Activated CD4-positive, alpha-beta memory T cell treated with anti-CD3 and anti-CD28 coated beads for 36 hours (primary cell): ENCODE measurements around the gene PKP4. TPM values are rescaled to one million over a fixed set of nuclear protein-coding genes. Genes with fewer than 3 reads are reported as not detected.

Experiments used
- CTCF ChIA-PET: fragments of 350-600 bp; sonication (Branson Sonifier 250); formaldehyde crosslinking; loops from one replicate; lab custom pipeline; 2021; ENCODE audit warnings: antibody characterized with exemption, inconsistent platforms; lab: Charles Lee
- POLR2A ChIA-PET: fragments of 350-600 bp; sonication (Branson Sonifier 250); formaldehyde crosslinking; loops from one replicate; lab custom pipeline; 2021; ENCODE audit warnings: antibody characterized with exemption; lab: Charles Lee
- DNase-seq: peaks from one replicate; pipeline ENCODE4 v3.0.0-alpha.2; 2020
- H3K27ac Mint-ChIP-seq: one replicate; pipeline ENCODE4 v1.8.0; 2021; ENCODE audit warnings: mixed read lengths
- H3K27me3 Mint-ChIP-seq: one replicate; pipeline ENCODE4 v1.8.0; 2021; ENCODE audit warnings: mixed read lengths
- H3K36me3 Mint-ChIP-seq: one replicate; pipeline ENCODE4 v1.8.0; 2021; ENCODE audit warnings: mixed read lengths
- H3K4me1 Mint-ChIP-seq: one replicate; pipeline ENCODE4 v1.8.0; 2021; ENCODE audit warnings: low read depth, mixed read lengths
- H3K4me3 Mint-ChIP-seq: one replicate; pipeline ENCODE4 v1.8.0; 2021; ENCODE audit warnings: mild to moderate bottlenecking, mixed read lengths
- H3K9me3 Mint-ChIP-seq: one replicate; pipeline ENCODE4 v1.8.0; 2021; ENCODE audit warnings: mixed read lengths
- intact Hi-C: fragments of 100-400 bp; cut with micrococcal nuclease; formaldehyde crosslinking; loops from one replicate; pipeline ENCODE4 v1.15.1; 2023
- total RNA-seq, 2 experiments: library from RNA; stranded (reverse); gene quantifications; one replicate each; pipeline ENCODE4 v1.2.3, GENCODE V29; 2021

The PKP4 gene
- total RNA-seq, 2 experiments from 2014 or later: 41.4 to 43.1 TPM

DNA sequence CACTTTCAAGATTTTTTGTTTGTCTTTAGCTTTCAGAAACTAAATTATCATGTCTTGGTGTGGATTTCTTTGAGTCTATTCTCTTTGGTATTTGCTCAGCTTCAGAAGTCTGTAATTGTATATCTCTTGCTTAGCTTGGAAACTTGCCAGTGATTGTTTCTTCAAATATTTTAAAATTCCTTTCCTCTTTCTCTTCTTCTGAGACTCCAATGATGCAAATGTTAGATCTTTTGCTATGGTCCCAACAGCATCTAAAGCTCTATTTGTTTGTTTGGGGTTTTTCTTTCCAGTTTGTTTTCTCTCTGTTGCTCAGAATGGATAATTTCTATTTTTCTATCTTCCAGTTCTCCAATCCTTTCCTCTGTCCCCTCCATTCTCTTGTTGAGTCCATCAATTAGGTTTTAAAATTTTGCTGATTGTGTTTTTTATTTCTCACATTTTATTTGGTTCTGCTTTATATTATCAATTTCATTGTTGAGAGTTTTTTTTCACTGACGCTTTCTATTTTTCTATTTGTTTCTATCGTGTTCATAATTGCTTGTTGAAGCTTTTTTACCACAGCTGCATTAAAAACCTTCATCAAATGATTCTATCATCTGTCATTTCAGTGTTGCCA lies 256.9 kb downstream of the PKP4 start:
- intact Hi-C loops: no loop called here
- no peak overlapping the region for H3K4me3 Mint-ChIP-seq
- POLR2A ChIA-PET: no interaction called here
- peaks cover 14% of the 10 kb centered on the region for H3K9me3 Mint-ChIP-seq
- no peaks in the 10 kb centered on the region for H3K4me1 Mint-ChIP-seq
- no peaks in the 10 kb centered on the region for H3K36me3 Mint-ChIP-seq
- no peak for DNase-seq
- peaks cover 7% of the 10 kb centered on the region for H3K27me3 Mint-ChIP-seq
- H3K27ac Mint-ChIP-seq: no peak overlapping the region
- CTCF ChIA-PET: interaction anchor here (0.7 to 1.5 kb wide), 3 partner anchors 41 to 689 kb away, joined by 3 to 4 read pairs (median 3); no protein-coding TSS in a partner anchor

DNA sequence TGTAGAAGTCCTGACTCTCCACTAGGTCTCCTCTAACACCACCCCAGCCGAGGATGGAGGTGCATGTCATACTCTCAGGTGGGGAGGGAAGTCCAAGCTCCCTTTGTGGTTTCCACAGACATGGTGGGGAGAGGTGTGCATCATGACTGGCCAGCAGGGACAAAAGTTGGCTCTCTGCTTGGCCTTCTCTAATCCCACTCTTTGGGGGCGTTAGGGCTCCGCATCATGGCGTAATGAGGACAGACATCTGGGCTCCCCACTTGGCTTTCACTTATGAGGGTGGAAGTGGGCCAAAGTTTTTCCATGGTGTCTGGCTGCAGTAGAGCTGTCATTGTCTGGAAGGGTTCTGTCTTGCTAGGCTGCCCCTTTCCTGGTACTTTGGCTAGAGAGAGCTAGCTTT lies 257.7 kb downstream of the PKP4 start:
- CTCF ChIA-PET: interaction anchor here (1.2 kb wide), 1 partner anchor 690 kb away, joined by 4 read pairs; no protein-coding TSS in a partner anchor
- Mint-ChIP-seq H3K4me1 (no peaks in the 10 kb centered on the region), H3K9me3 (peaks cover 14% of the 10 kb centered on the region), H3K27me3 (peaks cover 7% of the 10 kb centered on the region), H3K36me3 (no peaks in the 10 kb centered on the region), H3K27ac (no peak overlapping the region), H3K4me3 (no peak overlapping the region)
- no peak for DNase-seq
- POLR2A ChIA-PET: no interaction called here
- intact Hi-C loops: no loop called here

DNA sequence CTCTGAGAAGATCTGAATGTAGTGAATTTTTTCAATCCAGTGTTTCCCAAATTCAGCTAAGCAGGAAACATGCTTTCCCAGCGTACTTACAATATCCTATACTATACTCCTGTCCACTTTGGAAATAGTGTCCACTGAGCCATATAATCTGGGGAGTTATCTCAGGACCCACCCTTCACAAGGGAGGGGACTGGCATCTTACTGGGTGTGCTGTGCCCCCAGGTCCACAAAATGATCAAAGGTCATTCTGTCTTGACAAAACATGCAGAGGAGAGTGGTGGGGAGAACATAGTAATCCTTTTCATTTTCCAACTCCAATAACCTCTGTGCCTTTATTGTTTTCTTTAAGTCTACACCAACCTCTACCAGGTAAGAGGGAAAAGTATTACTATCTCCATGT lies 258.6 kb downstream of the PKP4 start:
- Mint-ChIP-seq H3K27me3 (peaks cover 5% of the 10 kb centered on the region), H3K27ac (no peak overlapping the region), H3K4me3 (no peak overlapping the region), H3K36me3 (no peaks in the 10 kb centered on the region), H3K4me1 (no peaks in the 10 kb centered on the region), H3K9me3 (peaks cover 14% of the 10 kb centered on the region)
- CTCF ChIA-PET: no interaction called here
- no peak for DNase-seq
- intact Hi-C loops: no loop called here
- POLR2A ChIA-PET: no interaction called here

DNA sequence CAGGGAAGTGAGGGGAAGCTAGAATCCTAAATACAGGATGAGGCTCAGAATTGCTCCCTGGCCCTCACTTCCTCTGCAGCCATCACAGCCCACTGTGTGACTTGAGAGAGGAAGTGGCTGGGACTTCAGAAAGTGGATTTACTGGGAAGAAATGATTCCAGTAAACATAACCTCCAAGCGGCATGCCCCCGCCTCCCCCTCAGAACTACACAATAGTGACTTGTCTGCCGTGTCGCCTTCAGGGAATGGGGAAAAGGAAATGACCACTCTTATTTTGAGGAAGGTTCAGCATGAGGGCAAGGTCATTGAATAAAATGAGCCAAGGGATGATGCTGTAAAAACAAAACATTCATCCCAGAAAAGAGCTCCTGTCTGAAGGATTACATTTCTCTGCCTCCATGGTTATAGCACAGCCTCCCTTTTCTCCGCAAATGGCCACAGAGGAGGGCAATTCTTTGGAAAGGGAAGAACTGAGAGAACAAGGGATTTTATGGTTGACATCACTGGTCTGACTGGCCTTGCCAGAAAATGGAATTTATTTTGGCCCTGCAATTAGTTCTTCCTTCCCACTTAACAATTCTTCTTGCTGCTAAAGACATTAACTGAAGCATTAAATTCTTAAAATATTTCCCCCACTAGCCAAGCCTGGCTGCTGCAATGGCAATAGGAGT lies 259.5 kb downstream of the PKP4 start:
- Mint-ChIP-seq H3K36me3 (no peaks in the 10 kb centered on the region), H3K27me3 (peaks cover 5% of the 10 kb centered on the region), H3K4me3 (no peak overlapping the region), H3K9me3 (peaks cover 14% of the 10 kb centered on the region), H3K4me1 (no peaks in the 10 kb centered on the region), H3K27ac (no peak overlapping the region)
- POLR2A ChIA-PET: no interaction called here
- intact Hi-C loops: no loop called here
- CTCF ChIA-PET: no interaction called here
- no peak for DNase-seq

DNA sequence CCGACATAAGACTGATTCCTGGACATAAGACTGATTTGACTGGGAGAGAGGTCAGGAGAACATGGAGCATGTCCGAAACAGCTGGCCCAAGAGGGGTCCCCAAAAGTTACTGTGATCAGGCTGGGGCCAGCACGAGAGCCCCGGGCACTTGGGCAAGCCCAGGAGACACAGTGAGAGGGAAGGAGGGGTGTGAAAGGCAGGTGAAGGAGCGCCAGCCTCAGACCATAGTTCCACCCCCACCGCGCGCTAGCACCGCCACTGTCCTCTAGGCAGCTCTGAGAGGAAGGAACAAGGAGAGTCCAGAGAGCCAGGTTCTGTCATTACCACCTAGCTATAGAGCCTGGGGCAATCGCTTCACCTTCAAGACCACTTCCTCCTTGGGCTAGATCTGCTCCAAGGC lies 260.2 kb downstream of the PKP4 start:
- Mint-ChIP-seq H3K36me3 (no peaks in the 10 kb centered on the region), H3K9me3 (peaks cover 14% of the 10 kb centered on the region), H3K4me1 (no peaks in the 10 kb centered on the region), H3K4me3 (no peak overlapping the region), H3K27ac (no peak overlapping the region), H3K27me3 (peaks cover 8% of the 10 kb centered on the region)
- CTCF ChIA-PET: no interaction called here
- POLR2A ChIA-PET: no interaction called here
- DNase-seq: no peak
- intact Hi-C loops: no loop called here

DNA sequence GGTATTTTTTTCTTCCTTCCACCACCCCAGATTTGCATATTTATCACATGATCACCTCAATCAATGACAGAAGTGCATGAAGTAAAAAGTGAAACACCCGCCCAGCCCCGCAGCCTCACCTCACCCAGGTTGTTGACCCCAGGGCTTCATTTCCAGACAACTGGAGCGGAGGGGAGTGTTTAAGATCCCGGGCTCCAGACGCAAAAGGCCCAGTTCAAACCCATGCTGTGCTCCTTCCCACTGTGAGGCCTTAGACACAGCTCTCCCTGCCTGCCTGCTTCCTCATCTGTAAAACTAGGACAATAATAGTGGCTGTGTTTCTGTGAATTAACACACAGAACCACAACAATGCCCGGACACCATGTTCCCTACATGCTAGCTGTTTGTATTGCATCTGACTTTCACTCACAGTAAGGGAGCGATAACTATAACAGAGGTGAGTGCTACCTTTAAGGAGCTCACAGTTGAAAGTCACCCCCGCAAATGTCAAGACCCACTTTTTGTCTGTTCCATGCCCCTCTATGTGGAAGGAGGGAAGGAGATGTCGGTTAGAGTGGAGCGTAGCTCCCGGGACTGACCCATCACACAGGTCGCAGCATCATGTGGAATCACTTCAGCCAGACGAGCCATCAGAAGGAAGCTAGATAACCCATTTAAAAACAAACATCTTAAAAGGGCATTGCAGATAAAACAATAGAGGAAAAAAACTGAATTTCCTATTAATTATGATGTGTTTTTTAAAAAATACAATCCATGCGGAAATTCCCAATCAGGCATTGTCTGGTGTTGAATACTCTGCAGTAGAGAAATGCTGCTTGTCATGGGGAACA lies 260.8 kb downstream of the PKP4 start:
- Mint-ChIP-seq H3K27me3 (peaks cover 8% of the 10 kb centered on the region), H3K27ac (no peak overlapping the region), H3K4me1 (no peaks in the 10 kb centered on the region), H3K36me3 (no peaks in the 10 kb centered on the region), H3K4me3 (no peak overlapping the region), H3K9me3 (peaks cover 14% of the 10 kb centered on the region)
- intact Hi-C loops: no loop called here
- ChIA-PET POLR2A (no interaction called here), CTCF (no interaction called here)
- no peak for DNase-seq

DNA sequence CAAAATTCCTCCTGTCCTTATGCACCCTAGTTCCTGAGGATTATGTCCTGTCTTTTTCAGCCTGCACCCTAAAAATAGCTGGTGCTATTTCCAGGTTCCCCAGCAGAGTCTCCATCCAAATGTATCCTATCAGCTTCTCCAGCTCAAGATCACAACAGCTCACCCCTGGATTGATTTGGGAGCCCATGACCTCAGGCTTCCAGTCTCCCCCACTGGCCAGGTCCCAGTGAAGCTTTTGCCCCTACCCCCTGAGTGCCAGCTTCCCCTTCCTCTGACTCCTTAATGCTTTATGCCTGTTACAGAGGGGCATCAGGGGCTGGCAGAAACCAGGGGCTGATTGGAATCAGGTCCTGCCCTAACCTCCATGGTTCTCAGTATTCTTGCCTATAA lies 261.4 kb downstream of the PKP4 start:
- no peak overlapping the region for H3K4me3 Mint-ChIP-seq
- H3K27ac Mint-ChIP-seq: no peak overlapping the region
- intact Hi-C loops: no loop called here
- ChIA-PET POLR2A (no interaction called here), CTCF (no interaction called here)
- no peaks in the 10 kb centered on the region for H3K36me3 Mint-ChIP-seq
- H3K4me1 Mint-ChIP-seq: no peaks in the 10 kb centered on the region
- H3K9me3 Mint-ChIP-seq: peaks cover 10% of the 10 kb centered on the region
- H3K27me3 Mint-ChIP-seq: peaks cover 5% of the 10 kb centered on the region
- DNase-seq: no peak

DNA sequence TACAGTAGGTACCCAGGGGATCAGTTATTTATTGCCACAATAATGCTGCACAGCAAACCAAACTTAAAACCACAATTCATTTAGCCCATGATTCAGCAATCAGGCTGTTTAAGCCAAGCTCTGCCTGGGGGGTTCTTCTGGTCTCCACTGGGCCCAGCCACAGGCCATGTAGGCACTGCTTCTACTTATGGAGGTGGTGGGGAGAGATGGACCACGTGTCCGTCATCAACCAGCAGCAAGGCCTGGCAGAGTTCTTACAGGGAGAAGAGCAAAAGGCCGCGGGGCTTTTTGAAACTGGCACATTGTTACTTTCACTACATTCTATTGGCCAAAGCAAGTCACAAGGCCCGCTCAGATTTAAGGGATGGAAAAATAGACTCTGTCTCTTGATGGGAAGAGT lies 262.1 kb downstream of the PKP4 start:
- CTCF ChIA-PET: no interaction called here
- POLR2A ChIA-PET: no interaction called here
- no peaks in the 10 kb centered on the region for H3K36me3 Mint-ChIP-seq
- H3K4me3 Mint-ChIP-seq: no peak overlapping the region
- DNase-seq: no peak
- no peak overlapping the region for H3K27ac Mint-ChIP-seq
- H3K4me1 Mint-ChIP-seq: no peaks in the 10 kb centered on the region
- H3K27me3 Mint-ChIP-seq: peaks cover 5% of the 10 kb centered on the region
- H3K9me3 Mint-ChIP-seq: peaks cover 4% of the 10 kb centered on the region
- intact Hi-C loops: no loop called here

DNA sequence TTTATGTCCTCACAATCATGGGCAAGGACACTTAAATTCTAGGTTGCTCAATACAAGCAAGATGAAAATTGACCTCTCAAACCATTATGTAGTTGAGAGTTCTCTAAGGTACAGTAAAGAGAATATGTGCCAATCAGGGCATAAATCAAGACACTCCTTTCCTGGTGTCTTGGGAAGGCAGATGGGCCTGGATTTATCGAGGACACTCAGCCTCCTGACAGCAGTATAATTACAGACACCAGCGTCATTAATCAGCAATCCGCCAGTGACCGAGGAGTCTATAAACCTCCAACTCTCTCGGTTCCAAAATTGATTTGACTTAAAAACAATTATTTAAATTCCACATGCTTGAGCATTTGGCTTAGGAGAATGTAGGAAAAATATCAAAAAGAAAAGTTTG lies 262.7 kb downstream of the PKP4 start:
- H3K27me3 Mint-ChIP-seq: peaks cover 3% of the 10 kb centered on the region
- ChIA-PET POLR2A (no interaction called here), CTCF (no interaction called here)
- H3K36me3 Mint-ChIP-seq: no peaks in the 10 kb centered on the region
- no peak for DNase-seq
- intact Hi-C loops: no loop called here
- H3K9me3 Mint-ChIP-seq: no peaks in the 10 kb centered on the region
- no peak overlapping the region for H3K4me3 Mint-ChIP-seq
- H3K27ac Mint-ChIP-seq: no peak overlapping the region
- no peaks in the 10 kb centered on the region for H3K4me1 Mint-ChIP-seq

DNA sequence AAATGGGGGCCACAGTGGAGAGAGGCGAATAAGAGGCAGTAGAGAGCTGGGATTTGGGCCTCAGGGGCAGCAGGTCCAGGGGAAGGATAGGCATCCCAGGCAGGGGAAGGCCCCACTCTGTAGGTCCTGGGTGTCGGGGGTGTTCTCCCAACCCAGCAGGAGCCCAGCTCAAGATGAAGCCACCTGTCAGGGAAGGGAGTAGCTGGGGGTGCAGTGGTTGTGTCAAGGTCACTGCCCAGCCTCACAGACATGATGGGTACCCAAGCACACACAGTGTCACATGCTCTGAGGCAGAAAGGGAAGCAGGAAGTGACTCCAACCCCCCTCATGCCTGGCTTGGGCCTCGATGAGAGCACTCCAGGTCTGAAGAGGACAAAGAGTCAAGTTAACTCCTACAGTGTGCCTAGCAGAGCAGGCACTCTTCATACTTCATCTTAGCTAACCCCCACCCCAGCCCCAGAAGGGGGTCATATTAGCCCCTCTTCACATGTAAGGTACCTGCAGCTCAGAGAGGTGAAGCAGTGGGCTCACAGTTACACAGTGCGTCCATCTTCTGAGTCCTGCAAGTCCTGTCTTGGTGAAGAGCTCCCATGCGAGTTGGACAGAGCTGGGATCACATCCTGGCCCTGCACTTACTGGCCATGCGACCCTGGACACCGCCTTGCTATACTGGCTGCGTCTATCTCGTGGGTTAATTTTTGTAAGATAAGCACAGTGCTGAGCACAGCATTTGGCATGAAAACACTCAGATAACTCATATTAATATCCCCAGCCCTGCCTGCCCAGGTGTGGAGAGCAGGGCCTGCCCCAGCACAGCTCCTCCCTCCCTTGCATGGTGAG lies 265.7 kb downstream of the PKP4 start:
- no peaks in the 10 kb centered on the region for H3K9me3 Mint-ChIP-seq
- no peaks in the 10 kb centered on the region for H3K36me3 Mint-ChIP-seq
- H3K27me3 Mint-ChIP-seq: peaks cover 3% of the 10 kb centered on the region
- POLR2A ChIA-PET: no interaction called here
- no peak overlapping the region for H3K27ac Mint-ChIP-seq
- no peak overlapping the region for H3K4me3 Mint-ChIP-seq
- CTCF ChIA-PET: interaction anchor here (0.8 kb wide), 1 partner anchor 35 kb away, joined by 3 read pairs; no protein-coding TSS in a partner anchor
- intact Hi-C loops: no loop called here
- no peaks in the 10 kb centered on the region for H3K4me1 Mint-ChIP-seq
- no peak for DNase-seq

DNA sequence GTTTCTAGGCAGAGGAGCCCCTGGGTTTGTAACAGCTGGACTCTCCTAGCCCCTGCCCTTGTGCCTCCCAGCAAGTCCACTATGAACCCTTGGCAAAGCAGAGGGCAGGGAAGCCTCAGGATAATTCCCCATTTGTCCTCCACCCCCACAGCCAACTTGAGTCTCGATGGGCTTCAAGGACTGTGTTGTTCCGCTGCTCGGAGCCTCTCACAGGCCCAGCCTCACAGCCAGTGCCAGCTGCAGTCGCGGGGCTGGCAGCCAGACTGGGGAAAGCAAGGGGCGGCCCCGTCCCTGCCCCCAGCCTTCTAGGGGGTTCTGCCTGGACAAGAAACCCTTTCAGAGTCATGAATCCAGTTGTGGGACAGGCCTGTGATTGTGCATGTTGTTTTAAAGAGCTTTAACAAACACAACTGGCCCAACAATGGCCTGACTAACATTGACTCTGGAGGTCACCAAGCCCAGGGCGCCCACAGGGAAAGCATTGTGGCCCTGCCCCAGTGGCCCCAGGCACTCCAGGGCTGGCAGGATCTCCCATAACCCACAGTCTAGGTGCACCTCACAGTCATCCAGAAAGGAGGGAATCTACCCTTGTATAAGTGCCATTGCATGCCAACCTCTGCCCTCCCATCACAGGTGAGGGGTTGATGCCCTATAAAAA lies 266.6 kb downstream of the PKP4 start:
- DNase-seq: no peak
- CTCF ChIA-PET: interaction anchor here (0.8 kb wide), 1 partner anchor 35 kb away, joined by 3 read pairs; no protein-coding TSS in a partner anchor
- Mint-ChIP-seq H3K27ac (no peak overlapping the region), H3K36me3 (no peaks in the 10 kb centered on the region), H3K9me3 (no peaks in the 10 kb centered on the region), H3K27me3 (peaks cover 3% of the 10 kb centered on the region), H3K4me3 (no peak overlapping the region), H3K4me1 (no peaks in the 10 kb centered on the region)
- intact Hi-C loops: no loop called here
- POLR2A ChIA-PET: no interaction called here
